SK-N-SH treated with all-trans-retinoic acid at 6 μM for 48 hours (cell line): ENCODE measurements around the gene HES3.

Experiments used
- ATAC-seq: fragments of 200-7000 bp; cut with Tn5 transposase; 3 replicates; pipeline ENCODE4 v1.9.1; 2020; ENCODE audit warnings: mild to moderate bottlenecking, moderate library complexity
- ARNTL ChIP-seq: fragments of 450-650 bp; formaldehyde crosslinking; IDR thresholded peaks from 2 replicates; pipeline ENCODE4 v1.5.0; 2020; ENCODE audit warnings: low read depth, mild to moderate bottlenecking, moderate library complexity, borderline replicate concordance
- BACH2 ChIP-seq: fragments of 250-450 bp; sonication (Bioruptor Pico); IDR thresholded peaks from 2 replicates; pipeline ENCODE4 v1.9.0; 2021; ENCODE audit warnings: mild to moderate bottlenecking, borderline replicate concordance
- CREB5 ChIP-seq: fragments of 250-450 bp; sonication (Bioruptor Pico); IDR thresholded peaks from 2 replicates; pipeline ENCODE4 v1.5.1; 2020; ENCODE audit warnings: low read depth, mild to moderate bottlenecking, moderate library complexity
- CSDC2 ChIP-seq: fragments of 250-450 bp; sonication (Bioruptor Pico); IDR thresholded peaks from 2 replicates; pipeline ENCODE4 v1.5.0; 2020; ENCODE audit warnings: mild to moderate bottlenecking, moderate library complexity
- CSRNP3 ChIP-seq: fragments of 250-450 bp; sonication (Bioruptor Pico); IDR thresholded peaks from 2 replicates; pipeline ENCODE4 v1.5.1; 2021; ENCODE audit warnings: mild to moderate bottlenecking, moderate library complexity
- ESRRG ChIP-seq: fragments of 250-450 bp; sonication (Bioruptor Pico); IDR thresholded peaks from 2 replicates; pipeline ENCODE4 v1.6.1; 2021; ENCODE audit warnings: mild to moderate bottlenecking
- GLIS3 ChIP-seq: fragments of 250-450 bp; sonication (Bioruptor Pico); IDR thresholded peaks from 2 replicates; pipeline ENCODE4 v1.5.0; 2020; ENCODE audit warnings: mild to moderate bottlenecking, moderate library complexity
- ISL1 ChIP-seq: fragments of 250-450 bp; sonication (Bioruptor Pico); IDR thresholded peaks from 2 replicates; pipeline ENCODE4 v2.1.2; 2022; ENCODE audit warnings: mild to moderate bottlenecking, moderate library complexity
- OSR1 ChIP-seq: fragments of 250-450 bp; sonication (Bioruptor Pico); IDR thresholded peaks from 2 replicates; pipeline ENCODE4 v1.8.0; 2022; ENCODE audit warnings: moderate library complexity, mild to moderate bottlenecking, inconsistent platforms
- POU6F1 ChIP-seq: fragments of 250-450 bp; sonication (Bioruptor Pico); IDR thresholded peaks from 2 replicates; pipeline ENCODE4 v1.8.0; 2021; ENCODE audit warnings: low read depth, mild to moderate bottlenecking, moderate library complexity, borderline replicate concordance
- PPARA ChIP-seq: fragments of 250-450 bp; sonication (Bioruptor Pico); IDR thresholded peaks from 2 replicates; pipeline ENCODE4 v1.5.0; 2020; ENCODE audit warnings: mild to moderate bottlenecking, borderline replicate concordance
- RARB ChIP-seq: fragments of 250-450 bp; sonication (Bioruptor Pico); IDR thresholded peaks from 2 replicates; pipeline ENCODE4 v1.8.0; 2021; ENCODE audit warnings: mild to moderate bottlenecking, moderate library complexity
- SNAI2 ChIP-seq: fragments of 250-450 bp; sonication (Bioruptor Pico); IDR thresholded peaks from 2 replicates; pipeline ENCODE4 v1.5.0; 2020; ENCODE audit warnings: mild to moderate bottlenecking, moderate library complexity
- TCF4 ChIP-seq: fragments of 250-450 bp; sonication (Bioruptor Pico); IDR thresholded peaks from 2 replicates; pipeline ENCODE4 v1.8.0; 2021; ENCODE audit warnings: mild to moderate bottlenecking, moderate library complexity, borderline replicate concordance
- TOX ChIP-seq: fragments of 250-450 bp; sonication (Bioruptor Pico); IDR thresholded peaks from 2 replicates; pipeline ENCODE4 v1.8.0; 2021; ENCODE audit warnings: mild to moderate bottlenecking, moderate library complexity, borderline replicate concordance
- ZC3H10 ChIP-seq: fragments of 250-450 bp; sonication (Bioruptor Pico); IDR thresholded peaks from 2 replicates; pipeline ENCODE4 v1.5.1; 2021; ENCODE audit warnings: mild to moderate bottlenecking, moderate library complexity
- ZFP3 ChIP-seq: fragments of 250-450 bp; sonication (Bioruptor Pico); IDR thresholded peaks from 2 replicates; pipeline ENCODE4 v1.5.0; 2020; ENCODE audit warnings: mild to moderate bottlenecking, moderate library complexity
- ZFP30 ChIP-seq: fragments of 450-650 bp; formaldehyde crosslinking; IDR thresholded peaks from 2 replicates; pipeline ENCODE4 v1.5.0; 2022; ENCODE audit warnings: mild to moderate bottlenecking, moderate library complexity
- ZNF565 ChIP-seq: fragments of 450-650 bp; formaldehyde crosslinking; conservative IDR thresholded peaks from 2 replicates; pipeline ENCODE4 v1.5.0; 2020; ENCODE audit warnings: low read depth, mild to moderate bottlenecking, moderate library complexity
- ZNF70 ChIP-seq: fragments of 450-650 bp; formaldehyde crosslinking; IDR thresholded peaks from 2 replicates; pipeline ENCODE4 v1.5.0; 2020; ENCODE audit warnings: mild to moderate bottlenecking, moderate library complexity
- TF ChIP-seq, protein P1 (sequence below): fragments of 250-450 bp; sonication (Bioruptor Pico); IDR thresholded peaks from 2 replicates; pipeline ENCODE4 v1.5.0; 2020; ENCODE audit warnings: mild to moderate bottlenecking, moderate library complexity

HES3 gene

GRCh38 chr1:6251233-6251632, 7.3 kb downstream of the HES3 start:
- ATAC-seq: no peak
- TF ChIP-seq TCF4 (no peak), ARNTL (CRISPR knock-in tag) (no peak), PPARA (no peak), CSRNP3 (no peak), ISL1 (CRISPR knock-in tag) (no peak), ZFP3 (CRISPR knock-in tag) (no peak), ZC3H10 (CRISPR knock-in tag) (no peak), BACH2 (CRISPR knock-in tag) (no peak), POU6F1 (no peak), RARB (CRISPR knock-in tag) (no peak), ZNF565 (no peak), ZNF70 (CRISPR knock-in tag) (no peak), GLIS3 (no peak), ESRRG (CRISPR knock-in tag) (no peak), SNAI2 (CRISPR knock-in tag) (no peak), ZFP30 (CRISPR knock-in tag) (no peak), CSDC2 (CRISPR knock-in tag) (no peak)
- TF ChIP-seq, protein P1, sequence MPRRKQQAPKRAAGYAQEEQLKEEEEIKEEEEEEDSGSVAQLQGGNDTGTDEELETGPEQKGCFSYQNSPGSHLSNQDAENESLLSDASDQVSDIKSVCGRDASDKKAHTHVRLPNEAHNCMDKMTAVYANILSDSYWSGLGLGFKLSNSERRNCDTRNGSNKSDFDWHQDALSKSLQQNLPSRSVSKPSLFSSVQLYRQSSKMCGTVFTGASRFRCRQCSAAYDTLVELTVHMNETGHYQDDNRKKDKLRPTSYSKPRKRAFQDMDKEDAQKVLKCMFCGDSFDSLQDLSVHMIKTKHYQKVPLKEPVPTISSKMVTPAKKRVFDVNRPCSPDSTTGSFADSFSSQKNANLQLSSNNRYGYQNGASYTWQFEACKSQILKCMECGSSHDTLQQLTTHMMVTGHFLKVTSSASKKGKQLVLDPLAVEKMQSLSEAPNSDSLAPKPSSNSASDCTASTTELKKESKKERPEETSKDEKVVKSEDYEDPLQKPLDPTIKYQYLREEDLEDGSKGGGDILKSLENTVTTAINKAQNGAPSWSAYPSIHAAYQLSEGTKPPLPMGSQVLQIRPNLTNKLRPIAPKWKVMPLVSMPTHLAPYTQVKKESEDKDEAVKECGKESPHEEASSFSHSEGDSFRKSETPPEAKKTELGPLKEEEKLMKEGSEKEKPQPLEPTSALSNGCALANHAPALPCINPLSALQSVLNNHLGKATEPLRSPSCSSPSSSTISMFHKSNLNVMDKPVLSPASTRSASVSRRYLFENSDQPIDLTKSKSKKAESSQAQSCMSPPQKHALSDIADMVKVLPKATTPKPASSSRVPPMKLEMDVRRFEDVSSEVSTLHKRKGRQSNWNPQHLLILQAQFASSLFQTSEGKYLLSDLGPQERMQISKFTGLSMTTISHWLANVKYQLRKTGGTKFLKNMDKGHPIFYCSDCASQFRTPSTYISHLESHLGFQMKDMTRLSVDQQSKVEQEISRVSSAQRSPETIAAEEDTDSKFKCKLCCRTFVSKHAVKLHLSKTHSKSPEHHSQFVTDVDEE (CRISPR knock-in tag): no peak

DNA sequence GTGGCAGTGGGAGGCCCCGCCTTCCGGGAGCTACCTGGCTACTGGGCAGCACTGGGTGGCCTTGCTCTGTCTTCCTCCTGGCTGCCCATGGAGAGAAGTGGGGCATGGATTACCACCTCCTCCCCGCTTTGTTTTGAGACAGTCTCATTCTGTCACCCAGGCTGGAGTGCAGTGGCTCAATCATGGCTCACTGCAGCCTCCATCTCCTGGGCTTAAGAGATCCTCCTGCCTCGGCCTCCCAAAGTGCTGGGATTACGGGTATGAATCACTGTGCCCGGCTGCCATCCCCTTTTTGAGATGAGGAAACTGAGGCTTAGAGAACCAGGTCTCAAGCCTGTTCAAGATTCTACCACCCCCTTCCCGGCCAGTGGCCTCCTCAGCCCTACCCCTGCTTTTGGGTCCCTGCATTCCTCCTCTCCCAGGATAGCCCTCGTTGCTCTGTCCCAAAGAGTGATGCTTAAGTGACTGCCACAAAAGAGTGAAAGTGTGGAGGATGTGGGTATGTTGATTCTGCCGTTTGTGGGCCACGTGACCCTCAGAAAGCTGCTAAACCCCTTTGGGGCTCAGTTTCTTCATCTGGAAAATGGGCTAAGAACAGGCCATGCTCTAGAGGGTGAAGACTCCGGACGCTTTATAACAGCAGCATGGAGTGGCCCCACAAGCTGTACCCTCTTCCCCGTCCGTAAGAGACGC, 7.8 kb downstream of the HES3 start:
- no peak for ATAC-seq
- TF ChIP-seq, protein P1 (CRISPR knock-in tag): no peak
- TF ChIP-seq ZNF565: no peak
- no peak for TF ChIP-seq CREB5 (CRISPR knock-in tag)
- no peak for TF ChIP-seq OSR1
- no peak for TF ChIP-seq TCF4
- TF ChIP-seq ARNTL (CRISPR knock-in tag): no peak
- TF ChIP-seq ISL1 (CRISPR knock-in tag): no peak
- TF ChIP-seq ZNF70 (CRISPR knock-in tag): no peak
- no peak for TF ChIP-seq ESRRG (CRISPR knock-in tag)
- TF ChIP-seq RARB (CRISPR knock-in tag): no peak
- TF ChIP-seq GLIS3: no peak

DNA sequence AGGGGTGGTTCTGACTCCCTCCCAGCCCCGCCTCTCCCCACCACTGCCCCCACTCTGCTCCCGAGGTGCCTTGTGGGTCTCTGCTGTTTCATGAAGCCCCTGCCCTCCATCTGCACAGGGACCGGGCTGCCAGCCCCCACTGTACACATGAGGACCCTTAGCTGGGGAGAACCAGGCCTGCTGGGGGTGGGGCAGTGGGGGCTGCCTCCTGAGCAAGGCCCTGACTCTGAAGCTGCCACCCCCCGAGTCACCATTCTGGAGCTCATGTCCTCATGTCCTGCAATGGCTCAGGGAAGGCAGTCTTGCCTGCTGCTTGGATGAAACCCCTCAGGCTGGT, 8.4 kb downstream of the HES3 start:
- ATAC-seq: no peak
- TF ChIP-seq ZNF565: no peak
- TF ChIP-seq, protein P1 (CRISPR knock-in tag): no peak
- no peak for TF ChIP-seq CSRNP3
- TF ChIP-seq TOX (CRISPR knock-in tag): no peak
- no peak for TF ChIP-seq POU6F1
